HK-2 (cell line): ENCODE data around the gene KRTAP3-3.
"Not testable (repeated sequence)": the region's sequence is repeated elsewhere in the genome, so short reads cannot be mapped to it uniquely, and the experiment has no call there.

Experiments used
- DNase-seq: peaks from one replicate; pipeline ENCODE4 v3.0.0-alpha.2; 2018; ENCODE audit not compliant: unreplicated experiment

The KRTAP3-3 gene

GRCh38 chr17:41004397-41004796, 10.4 kb upstream of the KRTAP3-3 start:
- DNase-seq, result no peak

- DNase-seq, result no peak
Measured at GRCh38 chr17:41003926-41004325, 10.0 kb upstream of the KRTAP3-3 start.

GRCh38 chr17:41002814-41003213, 8.8 kb upstream of the KRTAP3-3 start:
- no peak for DNase-seq

- no peak for DNase-seq
Measured at GRCh38 chr17:41001795-41002194, 7.8 kb upstream of the KRTAP3-3 start.

- DNase-seq, result not testable (repeated sequence)
Measured at GRCh38 chr17:40999563-40999962, 5.6 kb upstream of the KRTAP3-3 start, which contains the start of gene KRTAP3-2. Gene KRTAP3-2 (minus strand): TSS chr17:40999906. CDS start chr17:40999853, 53 bp downstream.

- DNase-seq, result no peak
Measured at GRCh38 chr17:40997361-40997760, 3.4 kb upstream of the KRTAP3-3 start.

- no peak for DNase-seq
Measured at GRCh38 chr17:40996829-40997228, 2.9 kb upstream of the KRTAP3-3 start.

GRCh38 chr17:40995116-40995515, 1.2 kb upstream of the KRTAP3-3 start:
- DNase-seq, result no peak

- no peak for DNase-seq
Measured at GRCh38 chr17:40993084-40993483, 880 bp downstream of the KRTAP3-3 start.

GRCh38 chr17:40992666-40993065, 1.3 kb downstream of the KRTAP3-3 start:
- DNase-seq, result no peak

- no peak for DNase-seq
Measured at GRCh38 chr17:40986920-40987319, 7.0 kb downstream of the KRTAP3-3 start.

- DNase-seq, result no peak
Measured at GRCh38 chr17:40984226-40984625, 9.7 kb downstream of the KRTAP3-3 start, which contains the start of gene KRT40. Gene KRT40 (minus strand): TSS chr17:40984326. CDS start chr17:40984273, 53 bp downstream.

- no peak for DNase-seq
Measured at GRCh38 chr17:40981115-40981514, 12.8 kb downstream of the KRTAP3-3 start.

GRCh38 chr17:40980596-40980995, 13.4 kb downstream of the KRTAP3-3 start:
- DNase-seq, result no peak

GRCh38 chr17:40980117-40980516, 13.8 kb downstream of the KRTAP3-3 start:
- DNase-seq, result no peak

GRCh38 chr17:40978575-40979151, 15.3 kb downstream of the KRTAP3-3 start:
- DNase-seq, result no peak

- DNase-seq, result no peak
Measured at GRCh38 chr17:40975516-40975915, 18.4 kb downstream of the KRTAP3-3 start.

- no peak for DNase-seq
Measured at GRCh38 chr17:40974366-40974765, 19.6 kb downstream of the KRTAP3-3 start.

- DNase-seq, result no peak
Measured at GRCh38 chr17:40967582-40967981, 26.4 kb downstream of the KRTAP3-3 start.

- no peak for DNase-seq
Measured at GRCh38 chr17:40966848-40967247, 27.1 kb downstream of the KRTAP3-3 start, which contains the start of gene KRT39. Gene KRT39 (minus strand): TSS chr17:40966948. CDS start chr17:40966856, 92 bp downstream.

- no peak for DNase-seq
Measured at GRCh38 chr17:40963838-40964237, 30.1 kb downstream of the KRTAP3-3 start.

GRCh38 chr17:40962059-40962561, 31.9 kb downstream of the KRTAP3-3 start:
- no peak for DNase-seq

GRCh38 chr17:40961591-40961990, 32.4 kb downstream of the KRTAP3-3 start:
- DNase-seq, result no peak

GRCh38 chr17:40960144-40960543, 33.8 kb downstream of the KRTAP3-3 start:
- no peak for DNase-seq
